GM21717 (cell line): Measurements from ENCODE around the gene NMNAT2.
"Not testable (repeated sequence)": the region's sequence is repeated elsewhere in the genome, so short reads cannot be mapped to it uniquely, and the experiment has no call there.

Source experiments
- ATAC-seq: cut with Tn5 transposase; IDR thresholded peaks from one replicate; pipeline ENCODE4 v1.9.1; 2021; ENCODE audit warnings: mild to moderate bottlenecking, moderate library complexity; ENCODE audit not compliant: unreplicated experiment

NMNAT2 gene

DNA sequence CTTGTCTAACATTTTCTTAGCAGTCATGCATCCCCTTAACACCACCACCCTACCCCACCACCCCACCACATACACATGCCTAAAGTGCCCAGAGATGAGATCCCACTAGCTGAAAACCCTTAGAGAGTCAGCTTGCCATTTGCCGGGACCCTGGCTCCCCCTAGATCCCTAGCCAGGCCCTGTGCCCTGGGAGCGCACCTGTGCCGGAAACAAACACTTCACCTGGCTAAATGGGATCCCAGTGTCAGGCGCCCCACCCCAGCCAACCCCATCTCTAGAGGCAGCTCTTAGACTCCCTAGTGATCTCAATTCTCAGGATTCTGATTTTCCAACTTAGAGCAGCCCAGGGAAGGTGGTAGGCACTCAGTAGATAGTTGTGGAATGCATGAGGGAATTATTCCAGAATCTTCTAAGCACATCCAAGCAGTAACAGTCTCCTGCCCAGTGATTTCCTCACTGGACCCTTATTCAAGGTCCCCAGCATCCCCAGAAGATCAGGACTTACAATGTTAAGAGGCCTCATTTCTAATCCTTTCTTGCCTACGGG is 126.9 kb downstream of the NMNAT2 start:
- no peak for ATAC-seq

DNA sequence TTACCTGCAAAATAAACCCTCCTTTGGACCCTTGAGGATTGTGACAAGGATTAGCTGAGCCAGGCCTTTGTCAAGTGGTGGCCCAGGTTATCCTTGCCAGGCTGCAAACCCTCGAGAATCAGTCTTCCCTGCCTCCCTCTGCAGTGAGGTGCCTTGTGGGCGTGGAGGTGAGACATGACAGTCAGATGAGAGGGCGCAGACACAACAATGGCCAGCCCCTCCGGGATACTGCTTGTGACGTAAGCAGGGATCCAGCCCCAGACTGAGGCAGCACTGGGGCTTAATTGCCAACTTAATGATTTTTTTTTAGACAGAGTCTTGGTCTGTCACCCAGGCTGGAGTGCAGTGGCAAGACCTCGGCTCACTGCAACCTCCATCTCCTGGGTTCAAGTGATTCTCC is 127.6 kb downstream of the NMNAT2 start:
- ATAC-seq, result no peak

- no peak for ATAC-seq
Observed at GRCh38 chr1:183289051-183289496, 129.1 kb downstream of the NMNAT2 start.

GRCh38 chr1:183288583-183288982 is 129.6 kb downstream of the NMNAT2 start:
- ATAC-seq, result no peak

GRCh38 chr1:183287191-183287675 is 130.9 kb downstream of the NMNAT2 start:
- no peak for ATAC-seq

- no peak for ATAC-seq
Observed at GRCh38 chr1:183285746-183286145, 132.4 kb downstream of the NMNAT2 start.

- no peak for ATAC-seq
Observed at GRCh38 chr1:183285256-183285655, 132.9 kb downstream of the NMNAT2 start.

DNA sequence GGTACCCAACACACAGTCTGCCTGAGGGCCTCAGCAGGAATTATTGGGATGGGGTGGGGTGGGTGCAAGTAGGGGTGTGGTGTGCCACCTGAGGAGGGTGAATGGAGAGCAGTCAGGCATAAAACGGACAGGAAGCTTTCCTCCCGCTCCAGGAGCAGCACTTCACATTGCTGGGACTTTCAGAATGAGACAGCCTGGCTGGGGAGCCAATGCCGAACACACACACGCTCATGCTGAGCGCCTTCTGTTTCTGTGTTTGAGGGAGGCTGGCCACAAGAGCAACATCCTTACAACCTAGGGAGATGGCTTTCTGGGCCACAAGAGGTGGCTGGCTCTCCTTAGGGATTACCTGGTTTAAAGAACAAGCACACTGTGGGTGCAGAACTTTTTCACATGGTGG is 134.1 kb downstream of the NMNAT2 start:
- no peak for ATAC-seq

DNA sequence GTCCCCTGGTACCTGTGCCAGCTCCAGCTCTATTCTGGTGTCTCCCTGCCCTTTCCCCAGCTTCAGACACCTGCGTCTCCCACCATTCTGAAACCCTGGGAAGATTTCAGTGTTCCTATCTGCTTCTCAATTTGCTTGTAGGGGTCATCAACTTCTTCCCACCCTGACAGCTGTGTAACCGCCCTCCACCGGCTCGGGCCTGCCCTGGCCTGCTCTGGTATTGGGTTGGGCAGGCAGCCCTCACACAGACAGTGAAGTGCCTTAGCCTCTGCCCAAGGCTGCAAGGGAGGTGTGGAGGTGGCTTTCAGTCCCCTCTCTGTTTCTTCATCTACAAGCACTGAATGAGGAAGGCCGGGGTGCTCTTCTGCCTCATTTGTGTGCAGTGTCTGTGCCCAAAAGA is 134.9 kb downstream of the NMNAT2 start:
- ATAC-seq, result no peak

- no peak for ATAC-seq
Observed at GRCh38 chr1:183282101-183282855, 135.9 kb downstream of the NMNAT2 start.

- peak; percentile 69 for ATAC-seq
Observed at GRCh38 chr1:183281553-183282091, 136.6 kb downstream of the NMNAT2 start.

GRCh38 chr1:183281039-183281438 is 137.1 kb downstream of the NMNAT2 start:
- ATAC-seq, result no peak

DNA sequence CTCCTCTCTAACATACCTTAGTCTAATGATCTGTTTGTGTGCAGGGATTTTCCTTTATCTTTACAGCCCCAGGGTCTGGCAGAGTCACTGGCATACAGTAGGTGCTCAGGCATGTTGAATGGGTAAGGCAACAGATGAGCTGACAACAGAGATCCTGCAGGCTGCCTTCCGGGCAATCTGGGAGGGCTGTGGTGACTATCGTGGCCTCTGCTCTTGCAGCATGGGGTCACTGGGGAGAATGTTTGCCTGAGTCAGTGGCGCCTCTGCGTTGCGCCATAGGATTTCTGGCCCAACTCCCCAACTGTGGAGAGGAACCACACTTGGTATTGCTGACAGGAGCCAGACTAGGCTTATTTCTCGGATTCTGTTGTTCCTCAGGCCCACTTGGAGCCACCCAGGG is 138.3 kb downstream of the NMNAT2 start:
- no peak for ATAC-seq

GRCh38 chr1:183278739-183279591 is 139.2 kb downstream of the NMNAT2 start:
- no peak for ATAC-seq

GRCh38 chr1:183277821-183278738 is 140.1 kb downstream of the NMNAT2 start:
- ATAC-seq, result no peak

DNA sequence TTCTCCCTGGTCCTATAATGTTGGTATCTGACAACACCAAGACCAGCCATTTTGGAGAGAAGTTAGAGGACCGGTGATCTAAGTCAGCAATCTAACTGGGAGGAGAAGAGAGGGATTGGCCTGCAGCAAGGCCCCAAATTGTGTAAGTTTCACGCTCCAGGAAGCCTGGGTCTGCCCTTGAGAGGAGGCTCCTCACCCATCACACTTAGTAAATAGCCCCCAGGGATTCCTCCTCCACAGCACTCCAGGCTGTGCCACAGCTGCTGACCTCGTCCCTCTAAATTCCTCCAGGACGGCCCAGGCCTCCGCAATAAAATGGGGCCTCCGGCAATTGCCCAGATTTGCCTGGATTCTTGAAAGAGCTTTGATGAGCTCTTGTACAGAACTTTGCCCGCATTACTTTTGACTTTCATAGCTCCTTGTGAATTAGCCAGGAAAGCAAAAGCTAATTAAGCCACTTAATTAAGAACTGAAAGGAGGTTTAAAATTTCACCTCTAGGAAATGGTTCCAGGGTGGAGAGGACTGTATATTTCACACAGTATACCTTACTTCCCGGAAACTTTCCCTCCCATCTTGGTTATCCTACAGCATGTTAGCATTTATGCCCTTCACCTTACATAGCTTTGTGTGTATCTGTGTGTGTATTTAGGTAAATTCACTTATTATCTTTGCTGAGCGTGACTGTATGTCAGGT is 141.6 kb downstream of the NMNAT2 start:
- ATAC-seq, result no peak

DNA sequence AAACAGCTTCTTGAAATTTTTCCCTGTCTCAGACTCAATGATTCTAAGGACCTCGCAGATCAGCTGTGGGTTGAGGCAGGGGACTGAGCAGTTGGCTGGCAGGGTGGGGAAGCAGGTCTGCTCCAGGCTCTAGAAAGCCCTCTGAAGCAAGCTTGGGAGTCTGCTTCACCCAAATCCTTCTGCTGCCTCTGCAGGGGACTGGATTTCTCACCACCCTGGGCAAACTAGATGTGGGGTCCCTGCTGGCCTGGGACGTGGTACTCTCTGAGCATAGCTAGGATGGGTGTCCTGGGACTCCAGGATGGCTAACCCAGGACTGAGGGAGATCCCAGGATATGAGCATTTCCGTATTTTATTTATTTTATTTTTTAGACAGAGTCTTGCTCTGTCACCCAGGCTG is 142.9 kb downstream of the NMNAT2 start:
- ATAC-seq, result no peak

- no peak for ATAC-seq
Observed at GRCh38 chr1:183274836-183275235, 143.3 kb downstream of the NMNAT2 start.

DNA sequence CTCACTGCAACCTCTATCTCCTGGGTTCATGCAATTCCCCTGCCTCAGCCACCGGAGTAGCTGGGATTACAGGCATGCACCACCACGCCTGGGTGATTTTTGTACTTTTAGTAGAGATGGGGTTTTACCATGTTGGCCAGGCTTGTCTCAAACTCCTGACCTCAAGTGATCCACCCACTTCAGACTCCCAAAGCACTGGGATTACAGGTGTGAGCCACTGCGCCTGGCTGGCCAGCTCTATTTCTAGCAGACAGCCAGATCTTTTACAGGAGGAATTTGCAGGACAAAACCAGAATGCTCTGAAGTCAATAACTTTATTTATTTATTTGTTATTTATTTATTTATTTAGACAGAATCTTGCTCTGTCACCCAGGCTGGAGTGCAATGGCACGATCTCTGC is 144.2 kb downstream of the NMNAT2 start:
- ATAC-seq, result not testable (repeated sequence)

DNA sequence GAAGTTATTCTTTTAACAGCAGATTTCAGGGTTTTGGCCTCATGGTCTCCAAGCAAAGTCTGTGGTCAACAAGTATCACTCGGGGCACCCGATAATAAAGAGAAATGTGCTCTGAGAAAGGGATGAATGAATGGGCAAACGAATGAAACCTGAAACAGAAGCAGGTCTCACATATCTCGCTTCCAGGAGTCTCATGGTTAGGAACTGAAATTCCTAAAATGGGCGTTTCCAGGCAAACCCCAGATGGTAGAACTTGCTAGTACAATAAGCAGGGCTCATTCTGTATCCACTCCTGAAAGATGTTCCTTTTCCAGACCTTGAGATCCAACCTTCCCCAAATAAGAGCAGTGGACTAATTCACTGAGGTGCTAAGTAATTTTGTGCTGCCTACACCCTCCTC is 144.9 kb downstream of the NMNAT2 start:
- ATAC-seq, result no peak
